Mesendoderm (in vitro differentiated cells): ENCODE data around the gene GSTA4.

Experiments used
- DNase-seq: peaks from one replicate; pipeline ENCODE4 v3.0.0; 2013
- H2AK5ac ChIP-seq: 2 replicates; pipeline ENCODE4 v1.6.1; 2013; ENCODE audit warnings: low read length, inconsistent platforms
- H2BK120ac ChIP-seq: 2 replicates; pipeline ENCODE4 v1.6.1; 2013; ENCODE audit warnings: low read depth, mild to moderate bottlenecking, low read length, moderate library complexity, mixed read lengths
- H2BK15ac ChIP-seq: replicated peaks from 2 replicates; pipeline ENCODE4 v1.6.1; 2013; ENCODE audit warnings: low read depth, mild to moderate bottlenecking, moderate library complexity
- H2BK5ac ChIP-seq: 2 replicates; pipeline ENCODE4 v1.6.1; 2013; ENCODE audit warnings: low read length, inconsistent platforms
- H3K18ac ChIP-seq: 2 replicates; pipeline ENCODE4 v1.6.1; 2013; ENCODE audit warnings: mild to moderate bottlenecking, low read length, mixed read lengths
- H3K23ac ChIP-seq: one replicate; pipeline ENCODE4 v1.6.1; 2013; ENCODE audit warnings: low read length
- H3K27ac ChIP-seq: 2 replicates; pipeline ENCODE4 v1.5.1; 2013; ENCODE audit warnings: low read depth, mild to moderate bottlenecking, inconsistent platforms, low read length, moderate library complexity
- H3K27me3 ChIP-seq: 2 replicates; pipeline ENCODE4 v1.6.1; 2013; ENCODE audit warnings: low read length, control low read depth, mild to moderate bottlenecking, inconsistent platforms; ENCODE audit not compliant: insufficient read depth, poor library complexity
- H3K36me3 ChIP-seq: 2 replicates; pipeline ENCODE4 v1.6.1; 2013; ENCODE audit warnings: low read length, inconsistent platforms; ENCODE audit not compliant: control insufficient read depth, insufficient read depth
- H3K4ac ChIP-seq: one replicate; pipeline ENCODE4 v1.6.1; 2013; ENCODE audit warnings: low read depth, mild to moderate bottlenecking, low read length, moderate library complexity
- H3K4me1 ChIP-seq: 2 replicates; pipeline ENCODE4 v1.6.1; 2013; ENCODE audit warnings: low read depth, low read length, inconsistent platforms; ENCODE audit not compliant: control insufficient read depth
- H3K4me2 ChIP-seq: 2 replicates; pipeline ENCODE4 v1.6.1; 2013; ENCODE audit warnings: low read length
- H3K4me3 ChIP-seq: 2 replicates; pipeline ENCODE4 v1.5.1; 2013; ENCODE audit warnings: mild to moderate bottlenecking, low read length
- H3K56ac ChIP-seq: one replicate; pipeline ENCODE4 v1.6.1; 2013; ENCODE audit warnings: low read length
- H3K79me1 ChIP-seq: 2 replicates; pipeline ENCODE4 v1.6.1; 2013; ENCODE audit warnings: low read length, inconsistent platforms
- H3K79me2 ChIP-seq: 2 replicates; pipeline ENCODE4 v1.6.1; 2013; ENCODE audit warnings: mild to moderate bottlenecking, low read length; ENCODE audit not compliant: control insufficient read depth, insufficient read depth
- H3K9ac ChIP-seq: 2 replicates; pipeline ENCODE4 v1.6.1; 2013; ENCODE audit warnings: low read length, inconsistent platforms
- H4K5ac ChIP-seq: one replicate; pipeline ENCODE4 v1.6.1; 2013; ENCODE audit warnings: low read length
- H4K8ac ChIP-seq: one replicate; pipeline ENCODE4 v1.6.1; 2013; ENCODE audit warnings: low read depth, mild to moderate bottlenecking, control low read depth, low read length, moderate library complexity
- WGBS: extraction: QIAGEN DNeasy Blood & Tissue Kit; methylation state at CpG from one replicate; pipeline ENCODE4 v1.1.7; 2013; ENCODE audit warnings: low lambda C conversion rate, missing lambda C conversion rate; ENCODE audit not compliant: insufficient coverage; ENCODE audit errors: extremely low coverage; 5-methylcytosine and 5-hydroxymethylcytosine counted together

Gene GSTA4

DNA sequence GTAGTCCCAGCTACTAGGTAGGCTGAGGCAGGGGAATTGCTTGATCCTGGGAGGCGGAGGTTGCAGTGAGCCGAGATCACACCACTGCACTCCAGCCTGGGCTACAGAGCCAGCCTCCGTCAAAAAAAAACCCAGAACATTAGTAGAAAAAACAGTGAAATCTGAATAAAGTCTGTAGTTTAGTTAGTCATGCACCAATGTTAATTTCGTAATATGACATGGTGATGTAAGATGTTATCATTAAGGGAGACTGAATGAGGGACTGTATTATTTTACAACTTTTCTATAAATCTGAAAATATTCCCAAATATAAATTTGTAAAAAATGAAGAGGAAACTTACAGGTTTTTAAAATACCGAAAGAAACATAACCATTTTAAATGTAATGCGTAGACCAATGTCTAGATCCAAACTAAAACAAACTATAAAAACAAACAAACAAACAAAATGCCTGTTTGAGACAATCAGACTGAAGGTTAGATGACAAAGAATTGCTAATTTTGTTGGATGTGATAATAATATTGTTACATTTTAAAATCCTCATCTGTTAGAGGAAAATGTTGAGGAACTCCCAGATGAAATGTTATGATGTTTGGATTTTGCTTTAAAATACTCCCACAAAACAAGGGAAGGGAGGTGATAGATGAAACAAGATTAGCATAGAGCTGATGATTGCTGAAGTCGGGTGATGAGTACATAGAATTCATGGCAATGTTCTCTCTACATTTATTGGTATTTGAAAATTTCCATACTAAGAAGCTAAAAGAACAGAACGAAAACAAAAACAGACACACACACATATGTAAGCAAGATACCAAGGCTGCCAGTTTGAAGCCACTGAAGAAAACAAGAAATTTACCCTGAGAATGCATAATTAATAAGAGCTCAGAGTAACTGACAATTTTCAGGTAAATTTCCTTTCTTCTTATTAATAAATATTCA lies 1.8 kb downstream of the GSTA4 start:
- no peak overlapping the region for H2BK15ac ChIP-seq
- H3K4ac ChIP-seq, result no peak overlapping the region
- DNase-seq, result no peak
- no peak overlapping the region for H3K56ac ChIP-seq
- no peak overlapping the region for H3K18ac ChIP-seq
- H2BK120ac ChIP-seq, result no peak overlapping the region
- H3K79me2 ChIP-seq, result no peaks in the 10 kb centered on the region
- no peak overlapping the region for H3K23ac ChIP-seq
- H3K79me1 ChIP-seq, result peaks cover 2% of the 10 kb centered on the region
- H3K9ac ChIP-seq, result no peak overlapping the region
- H4K8ac ChIP-seq, result no peak overlapping the region
- no peak overlapping the region for H2BK5ac ChIP-seq
- H3K36me3 ChIP-seq, result no peaks in the 10 kb centered on the region
- WGBS, result no CpG with 5 or more reads among the region's 8 CpGs
- H3K27ac ChIP-seq, result no peak overlapping the region
- H3K4me3 ChIP-seq, result no peak overlapping the region
- H2AK5ac ChIP-seq, result no peak overlapping the region
- no peaks in the 10 kb centered on the region for H3K4me1 ChIP-seq
- no peak overlapping the region for H4K5ac ChIP-seq
- H3K27me3 ChIP-seq, result no peaks in the 10 kb centered on the region
- H3K4me2 ChIP-seq, result no peak overlapping the region

DNA sequence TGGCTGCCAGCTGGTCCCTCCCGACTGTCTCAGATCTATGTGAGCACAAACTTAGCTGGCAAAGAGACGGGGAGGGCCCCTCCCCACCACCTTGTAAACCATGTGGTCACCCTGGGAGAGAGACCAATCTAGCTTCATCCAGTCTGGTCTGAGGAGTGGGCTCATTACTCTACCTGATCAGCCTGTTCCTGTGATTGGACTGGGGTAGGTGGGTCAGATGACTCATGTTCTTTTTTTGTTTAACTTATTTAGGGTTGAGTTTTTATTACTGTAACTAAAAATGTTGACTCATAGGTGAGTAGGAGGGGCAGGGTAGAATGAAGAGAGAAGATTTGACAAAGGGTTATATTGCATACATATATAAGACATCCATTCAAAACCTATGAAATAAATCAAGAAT lies 4.7 kb downstream of the GSTA4 start:
- Histone ChIP-seq H2BK5ac (no peak overlapping the region), H4K5ac (no peak overlapping the region), H3K23ac (no peak overlapping the region), H3K9ac (no peak overlapping the region), H3K4me1 (no peaks in the 10 kb centered on the region), H4K8ac (no peak overlapping the region), H3K79me2 (no peaks in the 10 kb centered on the region), H3K4me3 (no peak overlapping the region), H2AK5ac (no peak overlapping the region), H3K36me3 (no peaks in the 10 kb centered on the region), H3K56ac (no peak overlapping the region), H3K4ac (no peak overlapping the region), H3K79me1 (peaks cover 2% of the 10 kb centered on the region), H2BK15ac (no peak overlapping the region), H3K18ac (no peak overlapping the region), H2BK120ac (no peak overlapping the region), H3K27me3 (no peaks in the 10 kb centered on the region), H3K27ac (no peak overlapping the region), H3K4me2 (no peak overlapping the region)
- WGBS, result no CpG with 5 or more reads among the region's 2 CpGs
- DNase-seq, result no peak

DNA sequence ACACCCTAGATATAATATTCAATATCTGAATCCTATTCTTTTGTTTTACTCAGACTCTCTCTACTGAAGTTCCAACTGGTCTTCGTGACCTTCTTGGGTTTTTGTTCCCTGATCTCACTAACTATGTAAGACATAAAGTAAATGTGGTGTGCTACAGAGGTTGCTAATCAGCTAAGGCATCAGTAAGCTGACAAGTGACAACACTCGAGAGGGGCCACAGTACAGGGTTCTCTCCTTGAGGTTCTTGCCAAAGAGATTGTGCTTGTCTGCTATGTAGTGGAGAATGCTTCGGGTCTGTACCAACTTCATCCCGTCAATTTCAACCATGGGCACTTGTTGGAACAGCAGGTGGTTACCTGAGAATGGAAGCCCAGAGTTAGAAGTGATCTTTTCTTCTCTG lies 9.9 kb downstream of the GSTA4 start:
- H4K8ac ChIP-seq, result no peak overlapping the region
- H3K27me3 ChIP-seq, result no peaks in the 10 kb centered on the region
- H3K18ac ChIP-seq, result no peak overlapping the region
- no peak overlapping the region for H3K27ac ChIP-seq
- H3K56ac ChIP-seq, result no peak overlapping the region
- no peak overlapping the region for H2BK15ac ChIP-seq
- no peak overlapping the region for H2BK5ac ChIP-seq
- no peak overlapping the region for H4K5ac ChIP-seq
- H3K23ac ChIP-seq, result no peak overlapping the region
- no peak overlapping the region for H3K9ac ChIP-seq
- H3K4me1 ChIP-seq, result no peaks in the 10 kb centered on the region
- H3K4ac ChIP-seq, result no peak overlapping the region
- H3K36me3 ChIP-seq, result peaks cover 4% of the 10 kb centered on the region
- no peak overlapping the region for H3K4me3 ChIP-seq
- no peak for DNase-seq
- H3K79me2 ChIP-seq, result no peaks in the 10 kb centered on the region
- no peak overlapping the region for H2AK5ac ChIP-seq
- no CpG with 5 or more reads among the region's 4 CpGs for WGBS
- no peak overlapping the region for H3K4me2 ChIP-seq
- H3K79me1 ChIP-seq, result no peaks in the 10 kb centered on the region
- no peak overlapping the region for H2BK120ac ChIP-seq

DNA sequence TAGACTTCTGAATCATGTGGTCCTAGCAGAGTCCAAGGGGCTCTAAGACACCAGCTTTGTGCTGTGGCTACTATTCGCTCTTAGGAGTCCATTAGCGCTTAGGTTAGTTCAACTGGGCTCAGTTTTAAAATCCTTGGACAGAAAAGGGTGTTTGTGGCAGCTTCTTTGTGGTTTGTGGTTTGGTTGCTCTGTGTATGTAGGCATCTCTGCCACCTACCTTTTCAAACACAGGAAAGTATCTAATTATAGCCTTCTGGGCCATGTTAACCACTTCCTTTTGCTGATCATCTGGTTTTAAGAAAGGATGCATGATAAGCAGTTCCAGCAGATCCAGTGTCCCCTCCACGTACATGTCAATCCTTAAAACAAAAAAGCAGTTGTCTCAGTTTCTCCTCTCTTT lies 10.8 kb downstream of the GSTA4 start:
- Histone ChIP-seq H3K79me1 (no peaks in the 10 kb centered on the region), H3K4me3 (no peak overlapping the region), H3K56ac (no peak overlapping the region), H3K27me3 (no peaks in the 10 kb centered on the region), H2BK15ac (no peak overlapping the region), H2BK5ac (no peak overlapping the region), H2AK5ac (no peak overlapping the region), H3K36me3 (peaks cover 4% of the 10 kb centered on the region), H3K79me2 (no peaks in the 10 kb centered on the region), H3K23ac (no peak overlapping the region), H3K4ac (no peak overlapping the region), H4K8ac (no peak overlapping the region), H3K27ac (no peak overlapping the region), H3K4me1 (no peaks in the 10 kb centered on the region), H3K9ac (no peak overlapping the region), H2BK120ac (no peak overlapping the region), H4K5ac (no peak overlapping the region), H3K4me2 (no peak overlapping the region), H3K18ac (no peak overlapping the region)
- DNase-seq, result no peak
- WGBS, result no CpG with 5 or more reads among the region's 3 CpGs

DNA sequence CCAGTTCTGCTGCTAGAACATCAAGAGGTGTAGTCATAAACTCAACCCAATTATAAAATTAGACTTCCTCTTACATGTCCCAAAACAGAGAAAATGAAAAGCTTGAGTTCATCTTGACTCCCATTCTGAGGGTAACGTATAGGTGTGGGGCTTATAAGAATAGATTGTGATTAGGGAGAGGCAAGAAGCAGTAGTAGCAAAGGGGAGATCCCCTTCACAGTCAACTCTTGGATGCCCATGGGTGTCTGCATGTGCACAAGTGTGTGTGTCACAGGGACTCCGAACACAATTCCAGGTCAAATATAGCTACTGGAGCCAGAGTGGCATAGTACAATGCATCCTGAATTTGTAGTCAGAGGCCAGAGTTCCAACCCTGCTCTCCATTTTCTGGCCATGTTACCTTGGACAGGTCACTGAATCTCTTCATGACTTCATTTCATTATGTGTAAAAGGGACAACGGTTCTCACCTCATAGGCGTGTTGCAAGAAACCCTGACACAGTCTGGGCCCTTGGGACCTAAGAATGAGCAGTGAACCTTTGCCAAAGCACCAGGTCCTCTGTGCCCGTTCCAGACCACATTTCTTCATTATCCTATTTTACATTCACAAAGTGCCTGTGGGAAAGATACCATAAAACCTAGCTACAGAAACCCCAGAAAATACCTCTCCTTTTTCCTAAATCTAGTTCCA lies 11.8 kb downstream of the GSTA4 start:
- no peak overlapping the region for H3K18ac ChIP-seq
- no CpG with 5 or more reads among the region's 5 CpGs for WGBS
- peaks cover 4% of the 10 kb centered on the region for H3K36me3 ChIP-seq
- DNase-seq, result no peak
- no peak overlapping the region for H3K56ac ChIP-seq
- no peaks in the 10 kb centered on the region for H3K79me1 ChIP-seq
- H4K5ac ChIP-seq, result no peak overlapping the region
- no peak overlapping the region for H2AK5ac ChIP-seq
- H3K4me3 ChIP-seq, result no peak overlapping the region
- no peak overlapping the region for H2BK5ac ChIP-seq
- H3K9ac ChIP-seq, result no peak overlapping the region
- H3K79me2 ChIP-seq, result no peaks in the 10 kb centered on the region
- H3K4me2 ChIP-seq, result no peak overlapping the region
- H3K23ac ChIP-seq, result no peak overlapping the region
- no peaks in the 10 kb centered on the region for H3K27me3 ChIP-seq
- no peaks in the 10 kb centered on the region for H3K4me1 ChIP-seq
- no peak overlapping the region for H3K4ac ChIP-seq
- no peak overlapping the region for H2BK15ac ChIP-seq
- H4K8ac ChIP-seq, result no peak overlapping the region
- H3K27ac ChIP-seq, result no peak overlapping the region
- no peak overlapping the region for H2BK120ac ChIP-seq
